CD14-positive monocyte (primary cell): ENCODE results near the gene PCAT7. TPM values are rescaled to one million over a fixed set of nuclear protein-coding genes. Genes with fewer than 3 reads are reported as not detected.

Experiments
- DNase-seq, 3 donors: peaks; one replicate each; pipeline ENCODE4 v3.0.0-alpha.2; 2011 to 2022
- H2AFZ ChIP-seq: 2 replicates; pipeline ENCODE4 v1.6.0; 2012; ENCODE audit warnings: mild to moderate bottlenecking, low read depth, low read length, inconsistent platforms; ENCODE audit not compliant: insufficient read depth, poor library complexity, severe bottlenecking
- H3K27ac ChIP-seq, 2 donors: 1 replicate in 1 of 2; 2 replicates in 1 of 2; pipeline ENCODE4 v1.5.1; 2012 to 2013; ENCODE audit warnings: low read length in 2 of 2, control low read depth in 1 of 2, inconsistent platforms in 1 of 2, low read depth in 1 of 2, mild to moderate bottlenecking in 1 of 2
- H3K27me3 ChIP-seq, 2 donors: one replicate each; pipeline versions ENCODE4 v1.6.0 to v1.6.1; 2011 to 2013; ENCODE audit warnings: low read length in 2 of 2; ENCODE audit not compliant: control insufficient read depth in 2 of 2, insufficient read depth in 2 of 2
- H3K36me3 ChIP-seq, 2 donors: replicated peaks in 1 of 2; 1 replicate in 1 of 2; 2 replicates in 1 of 2; pipeline versions ENCODE4 v1.5.1 to v1.6.1; 2012 to 2013; ENCODE audit warnings: low read length in 2 of 2, control low read depth in 1 of 2, inconsistent platforms in 1 of 2, mild to moderate bottlenecking in 1 of 2; ENCODE audit not compliant: insufficient read depth in 2 of 2, control insufficient read depth in 1 of 2
- H3K4me1 ChIP-seq, 2 donors: 1 replicate in 1 of 2; 2 replicates in 1 of 2; pipeline versions ENCODE4 v1.5.1 to v1.6.1; 2012 to 2013; ENCODE audit warnings: low read length in 2 of 2, control low read depth in 1 of 2, inconsistent platforms in 1 of 2, mild to moderate bottlenecking in 1 of 2, moderate library complexity in 1 of 2; ENCODE audit not compliant: insufficient read depth in 2 of 2, control insufficient read depth in 1 of 2
- H3K4me2 ChIP-seq: replicated peaks from 2 replicates; pipeline ENCODE3; 2012; ENCODE audit warnings: low read length, moderate library complexity, mild to moderate bottlenecking; ENCODE audit not compliant: poor library complexity, severe bottlenecking; ENCODE audit errors: extremely low read depth
- H3K4me3 ChIP-seq, 3 experiments: fragments of 200-600 bp in 1 of 3; sonication (generic) in 1 of 3; replicated peaks in 1 of 3; 1 replicate in 2 of 3; 2 replicates in 1 of 3; pipeline ENCODE4 v1.5.1; 2011 to 2013; ENCODE audit warnings: low read length in 3 of 3, mild to moderate bottlenecking in 3 of 3, control low read depth in 2 of 3, low read depth in 2 of 3, inconsistent platforms in 1 of 3, moderate library complexity in 1 of 3
- H3K79me2 ChIP-seq: 2 replicates; pipeline ENCODE4 v1.6.0; 2012; ENCODE audit warnings: mild to moderate bottlenecking, control low read depth, inconsistent platforms, low read length, moderate library complexity; ENCODE audit not compliant: insufficient read depth
- H3K9ac ChIP-seq: 2 replicates; pipeline ENCODE4 v1.6.0; 2017; ENCODE audit warnings: low read length, mild to moderate bottlenecking; ENCODE audit not compliant: insufficient read depth, poor library complexity, severe bottlenecking
- H3K9me3 ChIP-seq, 2 donors: replicated peaks in 1 of 2; 1 replicate in 1 of 2; 2 replicates in 1 of 2; pipeline versions ENCODE4 v1.5.1 to v1.6.1; 2012 to 2013; ENCODE audit warnings: low read length in 2 of 2, control low read depth in 1 of 2; ENCODE audit not compliant: control insufficient read depth in 1 of 2, insufficient read depth in 1 of 2
- H4K20me1 ChIP-seq: 2 replicates; pipeline ENCODE4 v1.6.0; 2012; ENCODE audit warnings: mild to moderate bottlenecking, low read length, control low read depth, moderate library complexity; ENCODE audit not compliant: insufficient read depth
- H3K27ac Mint-ChIP-seq, 7 donors: one replicate each; pipeline ENCODE4 v1.8.0; 2020; ENCODE audit warnings: mild to moderate bottlenecking in 7 of 7, mixed read lengths in 7 of 7, moderate library complexity in 6 of 7, inconsistent platforms in 2 of 7
- H3K27me3 Mint-ChIP-seq, 3 donors: one replicate each; pipeline ENCODE4 v1.8.0; 2021 to 2022; ENCODE audit warnings: low read depth in 3 of 3, mild to moderate bottlenecking in 3 of 3, mixed read lengths in 3 of 3, moderate library complexity in 3 of 3, inconsistent platforms in 1 of 3
- H3K36me3 Mint-ChIP-seq, 2 donors: one replicate each; pipeline ENCODE4 v1.8.0; 2020; ENCODE audit warnings: mixed read lengths in 2 of 2, inconsistent platforms in 1 of 2, mild to moderate bottlenecking in 1 of 2
- H3K4me1 Mint-ChIP-seq: one replicate; pipeline ENCODE4 v1.8.0; 2020; ENCODE audit warnings: mild to moderate bottlenecking, mixed read lengths
- H3K4me3 Mint-ChIP-seq, 2 donors: one replicate each; pipeline ENCODE4 v1.8.0; 2020; ENCODE audit warnings: mild to moderate bottlenecking in 2 of 2, mixed read lengths in 2 of 2, moderate library complexity in 1 of 2
- H3K9me3 Mint-ChIP-seq, 7 donors: one replicate each; pipeline ENCODE4 v1.8.0; 2020 to 2022; ENCODE audit warnings: mixed read lengths in 7 of 7, mild to moderate bottlenecking in 6 of 7, moderate library complexity in 6 of 7, inconsistent platforms in 2 of 7
- WGBS: methylation state at CpG from one replicate; pipeline ENCODE4 v1.1.5; 2013; ENCODE audit warnings: missing lambda C conversion rate; ENCODE audit not compliant: insufficient coverage; 5-methylcytosine and 5-hydroxymethylcytosine counted together
- intact Hi-C, 2 donors: fragments of 100-400 bp; cut with micrococcal nuclease; formaldehyde crosslinking; loops; one replicate each; pipeline versions ENCODE4 v1.15.0 to v1.15.1; 2023
- polyA plus RNA-seq, 3 donors: library from polyadenylated mRNA; depleted of rRNA in 1 of 3; unstranded in 2 of 3; stranded (reverse) in 1 of 3; fragments of 300-500 nt in 2 of 3; fragments of >200 nt in 1 of 3; fragmentation: Illumina TruSeq in 2 of 3; gene quantifications; 1 replicate in 2 of 3; 2 replicates in 1 of 3; pipeline ENCODE4 v1.2.3, GENCODE V29; 2012 to 2021
- TF ChIP-seq, protein P1 (sequence below): fragments of 200-600 bp; IDR thresholded peaks from one replicate; pipeline ENCODE4 v1.8.0; 2022; ENCODE audit warnings: antibody characterized with exemption, mild to moderate bottlenecking

The PCAT7 gene
- polyA plus RNA-seq, 3 donors = not detected

- intact Hi-C loops = no loop called here
- Mint-ChIP-seq H3K4me3 (no peak overlapping the region), H3K27me3 (peaks cover 2 to 21% (median 18%) of the 10 kb centered on the region in 3 donors), H3K27ac (no peak overlapping the region), H3K36me3 (no peaks in the 10 kb centered on the region), H3K4me1 (peaks cover 5% of the 10 kb centered on the region), H3K9me3 (peaks cover 0 to 2% (median 0%) of the 10 kb centered on the region in 7 donors)
- Histone ChIP-seq H3K9ac (no peak overlapping the region), H3K4me1 (no peaks in the 10 kb centered on the region), H4K20me1 (no peaks in the 10 kb centered on the region), H2AFZ (no peak overlapping the region), H3K79me2 (no peaks in the 10 kb centered on the region), H3K36me3 (no peaks in the 10 kb centered on the region), H3K4me3 (no peak overlapping the region), H3K4me2 (no peak overlapping the region), H3K9me3 (no peaks in the 10 kb centered on the region), H3K27me3 (peaks cover 0 to 9% of the 10 kb centered on the region in 2 donors), H3K27ac (no peak overlapping the region)
- WGBS = 88% methylated on average over 16 of the region's 16 CpGs
- no peak for DNase-seq
- TF ChIP-seq, protein P1, sequence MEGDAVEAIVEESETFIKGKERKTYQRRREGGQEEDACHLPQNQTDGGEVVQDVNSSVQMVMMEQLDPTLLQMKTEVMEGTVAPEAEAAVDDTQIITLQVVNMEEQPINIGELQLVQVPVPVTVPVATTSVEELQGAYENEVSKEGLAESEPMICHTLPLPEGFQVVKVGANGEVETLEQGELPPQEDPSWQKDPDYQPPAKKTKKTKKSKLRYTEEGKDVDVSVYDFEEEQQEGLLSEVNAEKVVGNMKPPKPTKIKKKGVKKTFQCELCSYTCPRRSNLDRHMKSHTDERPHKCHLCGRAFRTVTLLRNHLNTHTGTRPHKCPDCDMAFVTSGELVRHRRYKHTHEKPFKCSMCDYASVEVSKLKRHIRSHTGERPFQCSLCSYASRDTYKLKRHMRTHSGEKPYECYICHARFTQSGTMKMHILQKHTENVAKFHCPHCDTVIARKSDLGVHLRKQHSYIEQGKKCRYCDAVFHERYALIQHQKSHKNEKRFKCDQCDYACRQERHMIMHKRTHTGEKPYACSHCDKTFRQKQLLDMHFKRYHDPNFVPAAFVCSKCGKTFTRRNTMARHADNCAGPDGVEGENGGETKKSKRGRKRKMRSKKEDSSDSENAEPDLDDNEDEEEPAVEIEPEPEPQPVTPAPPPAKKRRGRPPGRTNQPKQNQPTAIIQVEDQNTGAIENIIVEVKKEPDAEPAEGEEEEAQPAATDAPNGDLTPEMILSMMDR = no peak
These were observed 825 bp upstream of the PCAT7 start for GRCh38 chr9:94554078-94554438.

GRCh38 chr9:94557376-94557775 lies 2.5 kb downstream of the PCAT7 start:
- Histone ChIP-seq H3K79me2 (no peaks in the 10 kb centered on the region), H2AFZ (no peak overlapping the region), H3K4me2 (no peak overlapping the region), H3K4me1 (no peaks in the 10 kb centered on the region), H4K20me1 (no peaks in the 10 kb centered on the region), H3K9me3 (no peaks in the 10 kb centered on the region), H3K27me3 (peaks cover 0 to 3% of the 10 kb centered on the region in 2 donors), H3K36me3 (no peaks in the 10 kb centered on the region), H3K9ac (no peak overlapping the region), H3K27ac (no peak overlapping the region), H3K4me3 (no peak overlapping the region)
- Mint-ChIP-seq H3K4me1 (peaks cover 5% of the 10 kb centered on the region), H3K27me3 (peaks cover 2 to 20% (median 8%) of the 10 kb centered on the region in 3 donors), H3K36me3 (no peaks in the 10 kb centered on the region), H3K4me3 (no peak overlapping the region), H3K27ac (no peak overlapping the region), H3K9me3 (peaks cover 0 to 2% (median 0%) of the 10 kb centered on the region in 7 donors)
- DNase-seq = no peak
- WGBS = 61% methylated on average over 3 of the region's 4 CpGs
- intact Hi-C loops = no loop called here
- TF ChIP-seq, protein P1 = no peak
